Esophagus squamous epithelium (tissue), 5 donors: Measurements from ENCODE around the gene PSD2. TPM values are rescaled to one million over a fixed set of nuclear protein-coding genes. Genes with fewer than 3 reads are reported as not detected.

ENCODE experiments used
- DNase-seq: peaks from one replicate; lab custom pipeline; 2025; lab: John Stamatoyannopoulos, UW
- H3K27ac ChIP-seq, 4 donors: fragments of 200-600 bp; sonication (generic); one replicate each; pipeline ENCODE4 v1.5.1; 2016 to 2019; ENCODE audit warnings: mild to moderate bottlenecking in 1 of 4
- H3K27me3 ChIP-seq, 4 donors: fragments of 200-600 bp; sonication (generic); 1 replicate in 3 of 4; 2 replicates in 1 of 4; pipeline versions ENCODE4 v1.5.1 to v1.6.0; 2017 to 2021; ENCODE audit warnings: antibody characterized with exemption in 1 of 4
- H3K36me3 ChIP-seq, 3 donors: fragments of 200-600 bp; sonication (generic); one replicate each; pipeline ENCODE4 v1.5.1; 2016 to 2019
- H3K4me1 ChIP-seq, 3 donors: fragments of 200-600 bp; sonication (generic); one replicate each; pipeline ENCODE4 v1.5.1; 2017 to 2019
- H3K4me3 ChIP-seq, 4 donors: fragments of 200-600 bp; sonication (generic); 1 replicate in 3 of 4; 2 replicates in 1 of 4; pipeline ENCODE4 v1.5.1; 2016 to 2019; ENCODE audit warnings: mild to moderate bottlenecking in 2 of 4, moderate library complexity in 1 of 4
- H3K9me3 ChIP-seq, 3 donors: fragments of 200-600 bp; sonication (generic); one replicate each; pipeline ENCODE4 v1.5.1; 2016 to 2019
- POLR2A ChIP-seq, 4 donors: fragments of 450-650 bp; IDR thresholded peaks; one replicate each; pipeline ENCODE4 v1.6.1; 2017; ENCODE audit warnings: antibody characterized with exemption in 4 of 4, mild to moderate bottlenecking in 4 of 4, moderate library complexity in 3 of 4
- WGBS, 2 donors: methylation state at CpG; one replicate each; pipeline ENCODE4 v1.1.5; 2018; 5-methylcytosine and 5-hydroxymethylcytosine counted together
- intact Hi-C: fragments of 100-400 bp; cut with DNase I; formaldehyde crosslinking; loops from one replicate; pipeline ENCODE4 v1.15.0; 2022
- total RNA-seq, 4 donors: library from RNA; depleted of rRNA; stranded (reverse); fragments of >200 nt; gene quantifications; one replicate each; pipeline ENCODE4 v1.1.0, GENCODE V29; 2016
- TF ChIP-seq, protein P1 (sequence below), 6 experiments: fragments of 450-650 bp in 4 of 6; fragments of 200-600 bp in 2 of 6; sonication (generic) in 2 of 6; IDR thresholded peaks; one replicate each; pipeline ENCODE4 v1.5.1; 2016 to 2019; ENCODE audit warnings: antibody characterized with exemption in 6 of 6, mild to moderate bottlenecking in 4 of 6, moderate library complexity in 4 of 6
- donor health status: DM: yes; HTN: yes; CAD: no.

The PSD2 gene
- total RNA-seq, 4 donors from 2014 or later = not detected

DNA sequence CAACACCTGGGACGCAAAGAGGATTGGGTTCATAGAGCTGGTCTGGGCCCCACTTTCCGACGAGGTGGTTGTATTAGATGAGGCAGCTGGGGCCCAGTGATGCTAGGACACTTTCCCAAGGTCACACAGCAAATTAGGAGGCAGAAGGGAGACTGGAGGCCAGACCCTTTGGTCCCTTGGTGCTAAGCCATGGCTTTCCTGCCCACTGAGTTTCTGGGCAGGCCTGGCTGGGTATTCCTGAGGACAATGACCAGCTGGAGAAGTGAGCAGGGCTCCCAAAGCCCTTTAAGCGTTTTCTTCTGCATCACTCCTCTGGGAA is 66.2 kb downstream of the PSD2 start:
- Histone ChIP-seq H3K4me1 (peaks cover 9 to 33% (median 16%) of the 10 kb centered on the region in 3 donors), H3K36me3 (no peaks in the 10 kb centered on the region), H3K27me3 (no peaks in the 10 kb centered on the region), H3K9me3 (no peaks in the 10 kb centered on the region), H3K4me3 (no peak overlapping the region), H3K27ac (no peak overlapping the region)
- intact Hi-C loops = loop anchor here (5.0 to 10.0 kb wide), 2 partner anchors 75 to 103 kb away; no protein-coding TSS in a partner anchor
- TF ChIP-seq, protein P1, sequence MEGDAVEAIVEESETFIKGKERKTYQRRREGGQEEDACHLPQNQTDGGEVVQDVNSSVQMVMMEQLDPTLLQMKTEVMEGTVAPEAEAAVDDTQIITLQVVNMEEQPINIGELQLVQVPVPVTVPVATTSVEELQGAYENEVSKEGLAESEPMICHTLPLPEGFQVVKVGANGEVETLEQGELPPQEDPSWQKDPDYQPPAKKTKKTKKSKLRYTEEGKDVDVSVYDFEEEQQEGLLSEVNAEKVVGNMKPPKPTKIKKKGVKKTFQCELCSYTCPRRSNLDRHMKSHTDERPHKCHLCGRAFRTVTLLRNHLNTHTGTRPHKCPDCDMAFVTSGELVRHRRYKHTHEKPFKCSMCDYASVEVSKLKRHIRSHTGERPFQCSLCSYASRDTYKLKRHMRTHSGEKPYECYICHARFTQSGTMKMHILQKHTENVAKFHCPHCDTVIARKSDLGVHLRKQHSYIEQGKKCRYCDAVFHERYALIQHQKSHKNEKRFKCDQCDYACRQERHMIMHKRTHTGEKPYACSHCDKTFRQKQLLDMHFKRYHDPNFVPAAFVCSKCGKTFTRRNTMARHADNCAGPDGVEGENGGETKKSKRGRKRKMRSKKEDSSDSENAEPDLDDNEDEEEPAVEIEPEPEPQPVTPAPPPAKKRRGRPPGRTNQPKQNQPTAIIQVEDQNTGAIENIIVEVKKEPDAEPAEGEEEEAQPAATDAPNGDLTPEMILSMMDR (IDR thresholded peaks at IDR 0.05) = no peak
- DNase-seq = no peak
- 87 to 100% methylated on average over 1 to 3 of the region's 4 CpGs for WGBS, 2 donors

DNA sequence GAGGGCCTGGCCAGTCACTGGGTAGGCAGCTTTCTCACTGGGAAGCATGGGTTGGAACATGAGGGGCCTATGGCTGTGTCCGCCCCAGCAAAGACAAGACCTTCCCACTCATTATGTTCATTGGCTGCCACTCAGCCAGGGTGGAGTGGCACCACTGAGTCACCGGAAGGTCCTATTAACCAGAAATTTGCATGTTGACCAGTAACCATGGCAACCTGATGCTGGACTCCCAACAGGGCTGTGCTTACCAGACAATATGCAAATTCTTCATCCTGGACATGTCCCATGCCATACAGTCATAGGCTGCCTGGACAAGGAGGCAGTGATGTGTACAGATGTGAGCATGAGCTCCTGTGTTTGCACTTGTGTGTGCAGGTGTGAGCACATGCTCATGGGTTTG is 66.7 kb downstream of the PSD2 start:
- Histone ChIP-seq H3K36me3 (no peaks in the 10 kb centered on the region), H3K27me3 (no peaks in the 10 kb centered on the region), H3K9me3 (no peaks in the 10 kb centered on the region), H3K27ac (no peak overlapping the region), H3K4me1 (peaks cover 9 to 33% (median 16%) of the 10 kb centered on the region in 3 donors), H3K4me3 (no peak overlapping the region)
- intact Hi-C loops = loop anchor here (5.0 to 10.0 kb wide), 2 partner anchors 75 to 102 kb away; no protein-coding TSS in a partner anchor
- 100% methylated on average over 1 of the region's 2 CpGs; no CpG with 5 or more reads in 1 of the 2 donors for WGBS, 2 donors
- TF ChIP-seq, protein P1 (IDR thresholded peaks at IDR 0.05) = no peak
- no peak for TF ChIP-seq POLR2A (IDR thresholded peaks at IDR 0.05)
- DNase-seq = no peak

DNA sequence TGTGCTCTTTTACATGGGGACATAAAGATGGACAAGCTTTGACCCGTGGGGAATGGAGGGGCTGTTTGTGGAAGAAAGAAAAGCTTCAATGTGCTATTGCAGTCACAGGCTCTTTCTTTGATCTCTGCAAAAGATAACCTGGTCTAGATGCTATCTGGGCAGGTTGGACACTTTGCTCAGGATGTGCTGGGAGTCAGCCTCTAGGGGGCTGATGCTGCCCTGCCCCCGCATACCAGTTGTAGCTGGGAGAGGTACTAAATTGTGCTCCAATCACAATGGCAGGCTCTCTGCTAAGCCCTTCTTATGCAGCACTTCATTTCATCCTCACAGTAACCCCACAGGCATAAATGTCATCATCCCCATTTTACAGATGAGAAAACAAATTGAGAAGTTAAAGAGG is 67.2 kb downstream of the PSD2 start:
- Histone ChIP-seq H3K36me3 (no peaks in the 10 kb centered on the region), H3K4me1 (peaks cover 9 to 33% (median 16%) of the 10 kb centered on the region in 3 donors), H3K9me3 (no peaks in the 10 kb centered on the region), H3K27ac (peak overlapping the region in 1 of 4 donors; percentile 43), H3K27me3 (no peaks in the 10 kb centered on the region), H3K4me3 (no peak overlapping the region)
- intact Hi-C loops = loop anchor here (5.0 to 10.0 kb wide), 2 partner anchors 76 to 102 kb away; no protein-coding TSS in a partner anchor
- WGBS, 2 donors = 68 to 75% methylated on average over 2 of the region's 2 CpGs
- no peak for TF ChIP-seq POLR2A (IDR thresholded peaks at IDR 0.05)
- TF ChIP-seq, protein P1 (IDR thresholded peaks at IDR 0.05) = no peak
- DNase-seq = no peak

DNA sequence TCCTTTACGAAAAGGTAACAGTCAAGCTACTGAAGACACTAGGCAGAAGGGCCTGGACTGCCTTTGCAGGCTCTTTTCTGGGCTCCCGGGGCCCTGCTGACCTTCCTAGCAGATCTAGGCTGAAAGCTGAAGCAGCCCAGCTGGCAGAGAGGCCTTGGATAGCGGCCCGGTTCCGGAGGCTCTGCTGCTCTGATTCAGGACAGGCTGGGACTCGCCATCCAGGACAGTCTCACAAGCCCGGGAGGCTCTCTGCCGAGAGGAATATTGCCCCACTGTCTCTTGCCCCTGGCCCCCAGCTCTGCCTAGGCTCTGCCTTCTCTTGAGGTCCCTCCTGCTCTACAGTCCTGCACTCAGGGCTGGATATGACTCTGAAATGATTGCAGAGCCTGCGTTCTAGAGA is 67.8 kb downstream of the PSD2 start:
- TF ChIP-seq, protein P1 (IDR thresholded peaks at IDR 0.05) = no peak
- TF ChIP-seq POLR2A (IDR thresholded peaks at IDR 0.05) = no peak
- Histone ChIP-seq H3K27me3 (no peaks in the 10 kb centered on the region), H3K4me1 (peaks cover 9 to 33% (median 16%) of the 10 kb centered on the region in 3 donors), H3K4me3 (no peak overlapping the region), H3K27ac (peak overlapping the region; percentile 23 to 43 (median 30)), H3K9me3 (no peaks in the 10 kb centered on the region), H3K36me3 (no peaks in the 10 kb centered on the region)
- intact Hi-C loops = loop anchor here (5.0 to 10.0 kb wide), 2 partner anchors 76 to 101 kb away; no protein-coding TSS in a partner anchor
- DNase-seq = no peak
- 34 to 35% methylated on average over 5 to 8 of the region's 9 CpGs for WGBS, 2 donors

DNA sequence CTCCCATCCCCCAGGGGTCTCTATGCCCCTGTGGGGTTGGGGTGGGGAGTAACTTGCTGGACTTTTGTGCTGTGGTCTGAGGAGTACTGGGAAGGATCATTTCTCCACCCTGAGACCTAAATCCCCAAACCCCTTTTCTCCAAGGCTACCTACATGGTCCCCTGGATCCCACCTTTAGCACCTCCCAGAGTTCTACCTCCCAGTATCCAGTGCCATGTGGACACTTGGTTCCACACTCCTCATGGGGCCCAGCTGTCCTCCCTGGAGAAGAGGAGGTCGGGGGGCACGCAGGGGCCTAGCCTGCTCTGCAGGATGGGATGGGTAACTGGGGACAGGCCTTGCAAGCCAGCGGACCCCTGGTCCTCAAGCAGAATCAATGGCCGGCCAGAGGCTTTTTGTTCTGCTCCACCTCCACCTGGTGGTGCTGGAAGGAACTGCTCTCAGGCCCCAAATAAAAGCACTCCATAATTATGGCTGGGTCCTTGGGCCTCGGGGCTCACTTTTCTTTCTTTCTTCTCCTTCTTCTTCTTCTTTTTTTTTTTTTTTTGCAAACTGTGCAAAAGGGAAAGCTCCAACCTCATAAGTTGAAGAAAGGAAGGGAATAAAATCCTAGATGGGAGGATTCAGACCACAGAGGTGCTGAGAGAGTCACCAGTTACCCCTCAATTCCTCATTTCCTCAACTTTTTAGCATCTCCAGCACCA is 68.4 kb downstream of the PSD2 start:
- Histone ChIP-seq H3K27me3 (no peaks in the 10 kb centered on the region), H3K4me1 (peaks cover 9 to 33% (median 16%) of the 10 kb centered on the region in 3 donors), H3K36me3 (no peaks in the 10 kb centered on the region), H3K27ac (peak overlapping the region; percentile 23 to 43 (median 30)), H3K4me3 (no peak overlapping the region), H3K9me3 (no peaks in the 10 kb centered on the region)
- DNase-seq = no peak
- WGBS, 2 donors = 8 to 16% methylated on average over 1 to 4 of the region's 5 CpGs
- intact Hi-C loops = loop anchor here (5.0 to 10.0 kb wide), 2 partner anchors 77 to 101 kb away; no protein-coding TSS in a partner anchor
- TF ChIP-seq, protein P1 (IDR thresholded peaks at IDR 0.05) = peak; percentile 76 to 96 (median 90)
- no peak for TF ChIP-seq POLR2A (IDR thresholded peaks at IDR 0.05)
